Neural progenitor cell (in vitro differentiated cells): ENCODE data around the gene INKA2. TPM values are rescaled to one million over a fixed set of nuclear protein-coding genes. Genes with fewer than 3 reads are reported as not detected.

Experiments
- DNase-seq: peaks from one replicate; pipeline ENCODE4 v3.0.0-alpha.2; 2016; ENCODE audit warnings: low spot score
- H2AFZ ChIP-seq: fragments of 200-600 bp; sonication (generic); replicated peaks from 2 replicates; pipeline ENCODE4 v1.6.1; 2016; ENCODE audit warnings: antibody characterized with exemption
- H3F3A ChIP-seq: fragments of 200-600 bp; sonication (generic); 2 replicates; pipeline ENCODE4 v1.6.1; 2016; ENCODE audit warnings: antibody characterized with exemption, low read depth
- H3K27ac ChIP-seq: fragments of 200-600 bp; sonication (generic); 2 replicates; pipeline ENCODE4 v1.5.1; 2016; ENCODE audit warnings: mild to moderate bottlenecking
- H3K27me3 ChIP-seq: fragments of 200-600 bp; sonication (generic); 2 replicates; pipeline ENCODE4 v1.6.1; 2016; ENCODE audit warnings: mild to moderate bottlenecking, moderate library complexity
- H3K36me3 ChIP-seq: fragments of 200-600 bp; sonication (generic); 2 replicates; pipeline ENCODE4 v1.5.1; 2016
- H3K4me1 ChIP-seq: fragments of 200-600 bp; sonication (generic); 2 replicates; pipeline ENCODE4 v1.6.1; 2016; ENCODE audit warnings: mixed run types
- H3K4me2 ChIP-seq: fragments of 200-600 bp; sonication (generic); 2 replicates; pipeline ENCODE4 v1.6.1; 2016
- H3K4me3 ChIP-seq: fragments of 200-600 bp; sonication (generic); 2 replicates; pipeline ENCODE4 v1.5.1; 2016
- H3K79me2 ChIP-seq: fragments of 200-600 bp; sonication (generic); 2 replicates; pipeline ENCODE4 v1.6.1; 2016; ENCODE audit warnings: low read depth
- H3K9ac ChIP-seq: fragments of 200-600 bp; sonication (generic); 2 replicates; pipeline ENCODE4 v1.6.1; 2016
- H3K9me3 ChIP-seq: fragments of 200-600 bp; sonication (generic); 2 replicates; pipeline ENCODE4 v1.5.1; 2016; ENCODE audit warnings: low read depth
- H4K20me1 ChIP-seq: fragments of 200-600 bp; sonication (generic); 2 replicates; pipeline ENCODE4 v1.6.1; 2016; ENCODE audit warnings: low read depth
- H3K27ac Mint-ChIP-seq: 3 replicates; pipeline ENCODE4 v1.8.0; 2021; ENCODE audit warnings: mixed read lengths
- H3K27me3 Mint-ChIP-seq: 2 replicates; pipeline ENCODE4 v1.8.0; 2022; ENCODE audit warnings: low read depth, mild to moderate bottlenecking, inconsistent platforms, moderate library complexity, mixed read lengths; ENCODE audit not compliant: insufficient read depth
- H3K36me3 Mint-ChIP-seq: 3 replicates; pipeline ENCODE4 v1.8.0; 2021; ENCODE audit warnings: mixed read lengths
- H3K4me1 Mint-ChIP-seq: 3 replicates; pipeline ENCODE4 v1.8.0; 2021; ENCODE audit warnings: mixed read lengths
- H3K4me3 Mint-ChIP-seq: 3 replicates; pipeline ENCODE4 v1.8.0; 2021; ENCODE audit warnings: mild to moderate bottlenecking, moderate library complexity, mixed read lengths
- H3K9me3 Mint-ChIP-seq: 3 replicates; pipeline ENCODE4 v1.8.0; 2020; ENCODE audit warnings: mixed read lengths
- CTCF ChIP-seq: fragments of 200-600 bp; sonication (generic); IDR thresholded peaks from 2 replicates; pipeline ENCODE4 v1.5.1; 2017; ENCODE audit warnings: antibody characterized with exemption, mild to moderate bottlenecking
- EZH2 ChIP-seq: fragments of 200-600 bp; sonication (generic); IDR thresholded peaks from 2 replicates; pipeline ENCODE4 v1.6.1; 2017; ENCODE audit warnings: antibody characterized with exemption, mild to moderate bottlenecking, moderate library complexity
- EZH2phosphoT487 ChIP-seq: fragments of 200-600 bp; sonication (generic); IDR thresholded peaks from 2 replicates; pipeline ENCODE4 v1.6.1; 2017; ENCODE audit warnings: antibody characterized with exemption
- total RNA-seq: library from RNA; depleted of rRNA; stranded (reverse); fragments of >200 nt; gene quantifications from 2 replicates; pipeline ENCODE4 v1.2.3, GENCODE V29; 2015; ENCODE audit warnings: low replicate concordance

The INKA2 gene
- total RNA-seq, 1 donor from 2014 or later, result not detected

GRCh38 chr1:111707906-111708305, 31.3 kb downstream of the INKA2 start:
- TF ChIP-seq EZH2phosphoT487 (no peak), CTCF (no peak), EZH2 (no peak)
- Histone ChIP-seq H3K9me3 (no peaks in the 10 kb centered on the region), H2AFZ (no peak overlapping the region), H3F3A (peaks cover 5% of the 10 kb centered on the region), H4K20me1 (peaks cover 2% of the 10 kb centered on the region), H3K79me2 (no peaks in the 10 kb centered on the region), H3K9ac (no peak overlapping the region), H3K36me3 (no peaks in the 10 kb centered on the region), H3K27me3 (no peaks in the 10 kb centered on the region), H3K4me3 (no peak overlapping the region), H3K27ac (no peak overlapping the region), H3K4me1 (no peaks in the 10 kb centered on the region), H3K4me2 (no peak overlapping the region)
- Mint-ChIP-seq H3K4me3 (no peak overlapping the region), H3K27ac (no peak overlapping the region), H3K36me3 (peaks cover 1% of the 10 kb centered on the region), H3K4me1 (no peaks in the 10 kb centered on the region), H3K27me3 (no peaks in the 10 kb centered on the region), H3K9me3 (no peaks in the 10 kb centered on the region)
- no peak for DNase-seq

GRCh38 chr1:111706921-111707320, 32.3 kb downstream of the INKA2 start:
- H3F3A ChIP-seq, result no peaks in the 10 kb centered on the region
- Mint-ChIP-seq H3K27me3 (no peaks in the 10 kb centered on the region), H3K27ac (no peak overlapping the region), H3K36me3 (peaks cover 1% of the 10 kb centered on the region), H3K9me3 (no peaks in the 10 kb centered on the region), H3K4me3 (no peak overlapping the region), H3K4me1 (no peaks in the 10 kb centered on the region)
- no peaks in the 10 kb centered on the region for H3K4me1 ChIP-seq
- no peaks in the 10 kb centered on the region for H3K27me3 ChIP-seq
- peaks cover 2% of the 10 kb centered on the region for H4K20me1 ChIP-seq
- H3K4me2 ChIP-seq, result no peak overlapping the region
- no peak for DNase-seq
- H3K79me2 ChIP-seq, result no peaks in the 10 kb centered on the region
- no peaks in the 10 kb centered on the region for H3K36me3 ChIP-seq
- H2AFZ ChIP-seq, result no peak overlapping the region
- H3K27ac ChIP-seq, result no peak overlapping the region
- H3K4me3 ChIP-seq, result no peak overlapping the region
- H3K9me3 ChIP-seq, result no peaks in the 10 kb centered on the region
- TF ChIP-seq CTCF (no peak), EZH2phosphoT487 (no peak), EZH2 (no peak)
- H3K9ac ChIP-seq, result no peak overlapping the region

GRCh38 chr1:111705841-111706240, 33.4 kb downstream of the INKA2 start:
- Mint-ChIP-seq H3K9me3 (no peaks in the 10 kb centered on the region), H3K27ac (no peak overlapping the region), H3K27me3 (no peaks in the 10 kb centered on the region), H3K4me3 (no peak overlapping the region), H3K4me1 (no peaks in the 10 kb centered on the region), H3K36me3 (peaks cover 4% of the 10 kb centered on the region)
- Histone ChIP-seq H3K9ac (no peak overlapping the region), H3K4me3 (no peak overlapping the region), H4K20me1 (peaks cover 2% of the 10 kb centered on the region), H3F3A (no peaks in the 10 kb centered on the region), H3K9me3 (no peaks in the 10 kb centered on the region), H3K27ac (no peak overlapping the region), H3K4me2 (no peak overlapping the region), H3K4me1 (no peaks in the 10 kb centered on the region), H3K27me3 (no peaks in the 10 kb centered on the region), H3K36me3 (no peaks in the 10 kb centered on the region), H2AFZ (no peak overlapping the region), H3K79me2 (no peaks in the 10 kb centered on the region)
- TF ChIP-seq EZH2phosphoT487, result no peak
- no peak for TF ChIP-seq EZH2
- TF ChIP-seq CTCF, result no peak
- no peak for DNase-seq

GRCh38 chr1:111704776-111705175, 34.4 kb downstream of the INKA2 start:
- no peak overlapping the region for H2AFZ ChIP-seq
- H3K4me3 ChIP-seq, result no peak overlapping the region
- H4K20me1 ChIP-seq, result peaks cover 2% of the 10 kb centered on the region
- H3K36me3 Mint-ChIP-seq, result peaks cover 8% of the 10 kb centered on the region
- H3K9me3 ChIP-seq, result no peaks in the 10 kb centered on the region
- no peaks in the 10 kb centered on the region for H3F3A ChIP-seq
- no peaks in the 10 kb centered on the region for H3K27me3 Mint-ChIP-seq
- H3K79me2 ChIP-seq, result no peaks in the 10 kb centered on the region
- no peak overlapping the region for H3K9ac ChIP-seq
- TF ChIP-seq CTCF, result no peak
- no peak for TF ChIP-seq EZH2
- no peak for TF ChIP-seq EZH2phosphoT487
- H3K4me2 ChIP-seq, result no peak overlapping the region
- no peaks in the 10 kb centered on the region for H3K9me3 Mint-ChIP-seq
- H3K27ac Mint-ChIP-seq, result no peak overlapping the region
- DNase-seq, result no peak
- no peaks in the 10 kb centered on the region for H3K36me3 ChIP-seq
- H3K27me3 ChIP-seq, result no peaks in the 10 kb centered on the region
- H3K27ac ChIP-seq, result no peak overlapping the region
- H3K4me1 ChIP-seq, result no peaks in the 10 kb centered on the region
- no peaks in the 10 kb centered on the region for H3K4me1 Mint-ChIP-seq
- H3K4me3 Mint-ChIP-seq, result no peak overlapping the region
